ENCODE results near the gene SLC25A48. TPM values are rescaled to one million over a fixed set of nuclear protein-coding genes. Genes with fewer than 3 reads are reported as not detected.

The SLC25A48 gene, protein sequence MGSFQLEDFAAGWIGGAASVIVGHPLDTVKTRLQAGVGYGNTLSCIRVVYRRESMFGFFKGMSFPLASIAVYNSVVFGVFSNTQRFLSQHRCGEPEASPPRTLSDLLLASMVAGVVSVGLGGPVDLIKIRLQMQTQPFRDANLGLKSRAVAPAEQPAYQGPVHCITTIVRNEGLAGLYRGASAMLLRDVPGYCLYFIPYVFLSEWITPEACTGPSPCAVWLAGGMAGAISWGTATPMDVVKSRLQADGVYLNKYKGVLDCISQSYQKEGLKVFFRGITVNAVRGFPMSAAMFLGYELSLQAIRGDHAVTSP
- total RNA-seq = not detected

DNA sequence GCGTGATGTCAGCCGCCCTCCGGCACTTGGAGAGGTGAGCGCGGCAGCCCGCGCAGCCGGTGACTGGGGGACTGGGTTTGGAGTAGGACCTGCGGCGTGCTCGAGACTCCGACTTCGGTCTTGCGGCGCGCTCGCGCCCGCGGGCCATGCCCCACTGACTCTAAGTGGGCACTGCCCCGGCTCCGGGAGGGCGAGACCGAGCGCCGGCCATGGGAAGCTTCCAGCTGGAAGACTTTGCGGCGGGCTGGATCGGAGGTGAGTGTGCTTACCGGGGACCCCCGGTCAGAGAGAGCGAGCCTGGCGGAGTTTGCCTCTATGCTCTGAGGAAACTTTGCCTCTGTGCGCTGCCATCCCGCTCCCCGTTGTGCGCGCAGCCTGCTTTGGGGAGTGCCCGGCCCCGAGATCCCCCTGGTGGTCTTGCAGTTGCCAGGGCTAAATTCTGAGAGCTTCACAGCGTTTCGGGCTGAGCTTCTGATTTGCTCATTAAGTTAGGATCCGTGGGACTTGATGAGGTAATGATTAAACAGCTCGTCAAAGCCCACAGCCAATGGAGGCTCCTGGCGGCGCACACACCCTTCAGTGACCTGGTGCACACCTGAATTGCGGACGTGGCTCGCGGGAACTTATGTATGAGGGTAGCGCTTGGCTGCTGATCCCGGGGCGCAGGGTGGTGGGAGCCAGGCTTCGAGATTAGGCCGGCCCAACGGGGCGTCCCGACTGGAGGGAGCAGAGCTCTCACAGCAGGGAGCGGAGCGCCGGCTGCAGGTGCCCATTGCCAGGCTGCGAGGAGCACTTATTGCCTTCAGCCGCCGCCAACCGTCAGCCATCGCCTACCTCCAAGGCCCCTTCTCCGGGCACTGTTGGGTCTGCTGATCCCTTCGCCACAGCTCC, at the start of gene SLC25A48:
SLC25A48 (plus strand) TSS at position 25 of the 891 bp plus-strand sequence; CDS start at position 210, 185 bp downstream.
- intact Hi-C loops (cut with micrococcal nuclease) = loop anchor here (10.0 kb wide), 1 partner anchor 370 kb away; no protein-coding TSS in a partner anchor
- Mint-ChIP-seq H3K4me3 (no peak within 1 kb of the TSS), H3K36me3 (no peaks in the 10 kb centered on the region), H3K27me3 (peaks cover 44% of the 10 kb centered on the region), H3K4me1 (ENCODE audit: low read depth) (peaks cover 6% of the 10 kb centered on the region), H3K27ac (no peak within 1 kb of the TSS), H3K9me3 (peaks cover 7% of the 10 kb centered on the region)
- DNase-seq = peak; percentile 49
- ChIA-PET POLR2A (no interaction called here), CTCF (interaction anchor here (0.7 to 0.8 kb wide), 2 partner anchors 273 to 370 kb away, joined by 3 to 4 read pairs; no protein-coding TSS in a partner anchor)

DNA sequence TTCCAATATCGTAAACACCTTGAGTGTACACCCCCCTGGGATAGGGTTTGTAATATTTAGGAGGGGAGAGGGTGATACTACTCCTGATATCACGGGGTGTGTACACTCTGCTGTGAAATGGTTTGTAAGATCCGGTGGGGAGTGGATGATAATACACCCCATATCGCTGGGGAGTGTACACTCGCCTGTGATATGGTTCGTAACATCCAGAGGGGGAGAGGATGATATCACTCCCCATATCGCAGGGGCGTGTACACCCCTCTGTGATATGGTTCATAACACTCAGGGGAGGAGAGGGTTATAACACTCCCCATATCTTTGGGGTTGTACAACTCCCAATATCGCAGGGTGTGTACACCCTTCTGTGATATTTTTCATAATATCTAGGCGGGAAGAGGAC, 33.8 kb upstream of the SLC25A48 start:
- Mint-ChIP-seq H3K27ac (no peak overlapping the region), H3K9me3 (no peaks in the 10 kb centered on the region), H3K27me3 (peaks cover 3% of the 10 kb centered on the region), H3K4me3 (no peak overlapping the region), H3K4me1 (ENCODE audit: low read depth) (no peaks in the 10 kb centered on the region), H3K36me3 (no peaks in the 10 kb centered on the region)
- intact Hi-C loops (cut with micrococcal nuclease) = loop anchor here (5.0 kb wide), 1 partner anchor 43 kb away; no protein-coding TSS in a partner anchor
- POLR2A ChIA-PET = no interaction called here
- CTCF ChIA-PET = no interaction called here
- no peak for DNase-seq

DNA sequence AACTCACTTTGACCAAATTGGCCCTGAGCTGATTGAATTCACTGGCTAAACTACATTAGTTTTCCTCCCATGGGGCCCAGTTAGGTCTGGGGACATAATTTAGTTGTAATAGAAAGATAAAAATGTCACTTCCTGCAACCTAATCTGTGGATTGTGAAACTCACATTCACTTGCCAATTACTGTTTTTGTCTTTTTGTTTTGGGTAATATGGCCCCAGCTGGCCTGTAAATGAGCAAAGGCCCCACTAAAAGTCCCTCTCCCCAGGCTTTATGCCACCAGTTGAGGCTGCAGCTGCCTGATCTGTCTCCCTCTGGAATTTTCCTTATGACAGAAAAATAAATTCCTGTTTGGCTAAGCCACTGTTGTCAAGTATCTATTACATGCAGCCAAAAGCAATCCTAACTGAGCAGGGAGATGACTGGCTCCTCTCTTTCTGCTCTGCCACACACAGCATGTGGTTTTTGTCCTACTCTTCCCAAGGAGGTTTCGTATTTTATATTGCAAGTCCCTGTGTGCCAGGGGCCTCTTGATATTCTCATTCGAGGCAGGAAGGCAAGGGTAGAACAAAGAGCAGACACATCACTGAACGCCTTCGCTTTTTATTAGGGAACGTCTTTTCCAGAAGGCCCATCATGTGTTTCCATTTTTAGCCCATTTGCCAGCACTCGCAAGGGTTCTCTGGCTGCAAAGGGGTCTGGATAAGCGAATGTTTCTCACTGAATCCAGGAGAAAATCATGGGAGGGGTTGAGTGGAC, 24.1 kb upstream of the SLC25A48 start:
- Mint-ChIP-seq H3K4me3 (no peak overlapping the region), H3K4me1 (ENCODE audit: low read depth) (no peaks in the 10 kb centered on the region), H3K9me3 (no peaks in the 10 kb centered on the region), H3K36me3 (no peaks in the 10 kb centered on the region), H3K27ac (no peak overlapping the region), H3K27me3 (peaks cover 8% of the 10 kb centered on the region)
- intact Hi-C loops (cut with micrococcal nuclease) = no loop called here
- DNase-seq = no peak
- ChIA-PET POLR2A (no interaction called here), CTCF (no interaction called here)

DNA sequence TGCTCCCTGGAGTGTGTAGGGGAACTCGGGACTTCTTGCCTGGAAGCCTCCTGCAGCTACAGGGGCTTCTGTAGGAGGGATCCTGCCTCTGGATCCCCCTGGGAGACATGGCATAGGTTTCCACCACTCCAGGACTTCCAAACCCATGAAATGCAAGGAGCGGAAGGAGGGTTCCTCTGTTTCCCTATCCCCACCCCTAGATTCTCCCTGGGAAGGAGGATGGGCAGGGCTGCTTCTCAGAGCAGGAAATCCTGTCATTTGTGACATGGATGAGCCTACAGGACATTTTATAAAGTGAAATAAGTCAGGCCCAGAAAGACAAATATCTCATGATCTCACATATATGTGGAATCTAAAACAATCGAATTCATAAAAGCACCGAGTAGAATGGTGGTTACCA, 23.5 kb upstream of the SLC25A48 start:
- DNase-seq = no peak
- H3K27ac Mint-ChIP-seq = no peak overlapping the region
- POLR2A ChIA-PET = no interaction called here
- peaks cover 8% of the 10 kb centered on the region for H3K27me3 Mint-ChIP-seq
- intact Hi-C loops (cut with micrococcal nuclease) = no loop called here
- no peaks in the 10 kb centered on the region for H3K9me3 Mint-ChIP-seq
- H3K4me1 Mint-ChIP-seq (ENCODE audit: low read depth) = no peaks in the 10 kb centered on the region
- no peak overlapping the region for H3K4me3 Mint-ChIP-seq
- no peaks in the 10 kb centered on the region for H3K36me3 Mint-ChIP-seq
- CTCF ChIA-PET = no interaction called here

DNA sequence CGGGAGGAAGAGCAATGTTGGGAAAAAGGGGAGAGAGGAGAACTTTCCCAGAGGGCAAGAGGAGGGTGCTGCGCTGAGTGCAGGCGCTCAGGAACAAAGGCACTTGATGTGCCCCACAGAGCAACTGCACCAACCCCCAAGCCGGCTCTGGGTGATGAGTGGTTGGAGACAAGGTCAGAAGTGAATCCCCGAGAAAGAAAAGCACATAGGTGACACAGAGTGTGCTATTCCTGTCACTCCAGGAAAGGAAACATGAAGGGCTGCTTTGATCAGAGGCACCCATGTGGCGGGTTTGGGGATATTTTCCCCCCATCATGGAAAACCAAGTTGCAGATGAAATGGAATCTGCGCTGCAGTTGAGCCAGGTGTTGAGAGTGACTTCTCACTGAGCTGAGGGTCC, 20.7 kb upstream of the SLC25A48 start:
- intact Hi-C loops (cut with micrococcal nuclease) = no loop called here
- H3K27me3 Mint-ChIP-seq = peaks cover 11% of the 10 kb centered on the region
- H3K4me1 Mint-ChIP-seq (ENCODE audit: low read depth) = no peaks in the 10 kb centered on the region
- H3K4me3 Mint-ChIP-seq = no peak overlapping the region
- CTCF ChIA-PET = no interaction called here
- H3K36me3 Mint-ChIP-seq = no peaks in the 10 kb centered on the region
- H3K9me3 Mint-ChIP-seq = no peaks in the 10 kb centered on the region
- POLR2A ChIA-PET = no interaction called here
- H3K27ac Mint-ChIP-seq = no peak overlapping the region
- DNase-seq = no peak

DNA sequence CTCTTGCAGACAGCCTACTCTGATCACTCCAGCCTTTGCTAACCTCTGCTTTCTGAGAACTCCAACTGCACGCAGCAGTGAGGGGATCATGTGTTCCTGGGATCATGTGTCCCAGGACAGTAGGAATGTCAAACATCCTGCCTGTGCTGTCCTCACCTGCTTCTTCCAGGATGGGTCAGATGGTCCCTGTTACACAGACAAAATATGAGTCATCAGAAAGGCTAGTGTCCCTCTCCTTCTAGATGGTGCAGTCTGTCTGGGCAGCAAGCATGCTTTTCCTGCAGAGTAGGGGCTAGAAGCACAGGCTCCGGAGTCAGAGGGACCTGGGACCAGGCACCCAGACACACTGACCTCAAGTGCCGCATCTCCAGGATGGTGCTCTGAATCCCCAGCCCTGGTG, 20.1 kb upstream of the SLC25A48 start:
- H3K27ac Mint-ChIP-seq = no peak overlapping the region
- no peaks in the 10 kb centered on the region for H3K36me3 Mint-ChIP-seq
- intact Hi-C loops (cut with micrococcal nuclease) = no loop called here
- DNase-seq = no peak
- no peaks in the 10 kb centered on the region for H3K4me1 Mint-ChIP-seq (ENCODE audit: low read depth)
- H3K27me3 Mint-ChIP-seq = peaks cover 11% of the 10 kb centered on the region
- ChIA-PET POLR2A (no interaction called here), CTCF (no interaction called here)
- H3K4me3 Mint-ChIP-seq = no peak overlapping the region
- H3K9me3 Mint-ChIP-seq = no peaks in the 10 kb centered on the region

DNA sequence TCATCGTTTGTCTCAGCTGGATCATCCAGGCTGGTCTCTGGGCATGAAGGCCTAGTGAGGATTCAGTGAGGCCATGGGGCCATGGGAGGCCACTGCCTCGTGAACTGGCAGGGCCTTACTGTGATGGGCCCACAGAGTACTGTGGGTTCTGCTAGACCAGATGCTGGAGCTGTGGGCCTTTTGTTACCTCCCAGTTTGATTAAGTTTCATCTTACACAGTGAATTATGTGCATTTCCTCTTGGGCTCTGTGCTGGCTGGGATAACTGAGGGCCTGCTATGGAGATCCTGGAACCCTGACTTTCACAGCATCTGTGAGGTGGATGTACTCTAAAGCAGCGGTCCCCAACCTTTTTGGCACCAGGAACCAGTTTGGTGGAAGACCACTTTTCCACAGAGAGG, 19.7 kb upstream of the SLC25A48 start:
- DNase-seq = no peak
- ChIA-PET POLR2A (no interaction called here), CTCF (no interaction called here)
- Mint-ChIP-seq H3K9me3 (no peaks in the 10 kb centered on the region), H3K27ac (no peak overlapping the region), H3K4me3 (no peak overlapping the region), H3K4me1 (ENCODE audit: low read depth) (no peaks in the 10 kb centered on the region), H3K27me3 (peaks cover 7% of the 10 kb centered on the region), H3K36me3 (no peaks in the 10 kb centered on the region)
- intact Hi-C loops (cut with micrococcal nuclease) = no loop called here

DNA sequence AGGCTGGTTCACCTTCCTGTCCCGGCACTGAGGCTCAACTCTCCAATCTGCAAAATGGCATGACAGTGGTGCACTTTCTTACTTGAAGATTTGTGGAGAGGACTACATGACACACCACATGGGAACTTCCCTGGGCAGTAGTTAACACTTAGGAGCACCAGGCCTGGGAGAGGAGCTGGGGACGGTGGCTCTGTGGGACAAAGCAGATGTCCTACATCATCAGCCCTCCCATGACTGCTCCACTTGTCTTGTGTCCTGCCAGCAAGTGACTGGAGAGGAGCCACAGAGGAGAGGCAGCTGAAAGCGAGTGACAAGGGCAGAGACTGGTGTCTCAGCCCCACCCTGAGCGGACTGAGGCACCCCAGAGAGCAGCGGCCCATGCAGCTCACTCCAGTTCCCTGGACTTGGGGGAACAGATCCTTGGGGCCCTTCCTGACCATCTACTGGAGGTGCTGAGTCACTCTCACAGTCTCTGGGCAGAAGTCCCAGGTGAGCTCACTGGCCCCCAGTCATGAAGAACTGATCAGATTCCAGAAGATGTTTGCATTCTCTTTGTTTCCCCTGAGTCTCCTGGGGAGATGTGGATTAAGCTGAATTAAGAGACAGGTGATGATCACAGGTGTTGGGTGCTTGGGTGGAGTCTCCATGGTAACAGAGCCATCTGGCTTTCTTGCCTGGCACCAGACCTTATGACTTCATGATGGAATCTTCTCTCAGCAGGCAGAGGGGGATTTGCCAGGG, 13.2 kb upstream of the SLC25A48 start:
- no peaks in the 10 kb centered on the region for H3K9me3 Mint-ChIP-seq
- POLR2A ChIA-PET = no interaction called here
- no peaks in the 10 kb centered on the region for H3K36me3 Mint-ChIP-seq
- H3K27ac Mint-ChIP-seq = no peak overlapping the region
- DNase-seq = no peak
- H3K4me3 Mint-ChIP-seq = no peak overlapping the region
- intact Hi-C loops (cut with micrococcal nuclease) = no loop called here
- peaks cover 6% of the 10 kb centered on the region for H3K27me3 Mint-ChIP-seq
- CTCF ChIA-PET = interaction anchor here (1.6 kb wide), 1 partner anchor 9 kb away, joined by 7 read pairs; no protein-coding TSS in a partner anchor
- H3K4me1 Mint-ChIP-seq (ENCODE audit: low read depth) = no peaks in the 10 kb centered on the region

DNA sequence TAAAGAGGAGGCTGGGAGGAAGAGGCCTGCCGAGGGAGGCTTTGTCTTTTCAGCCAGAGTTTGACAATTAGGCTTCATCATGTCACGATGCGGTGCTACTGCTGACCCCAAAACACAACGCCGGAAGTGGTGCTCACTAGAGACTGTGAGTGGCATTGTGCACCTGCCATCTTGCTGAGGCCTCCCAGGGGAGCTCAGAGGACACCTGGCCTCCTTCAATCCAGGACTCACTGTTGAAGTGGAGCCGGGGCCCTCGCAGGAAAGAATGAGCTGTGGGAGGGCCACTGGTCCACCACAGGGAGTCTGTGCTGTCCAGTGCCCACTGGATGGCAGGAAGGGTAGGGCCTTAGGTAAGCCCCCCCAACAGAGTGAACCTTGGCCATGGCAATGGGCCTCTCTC, 12.7 kb upstream of the SLC25A48 start:
- H3K4me3 Mint-ChIP-seq = no peak overlapping the region
- intact Hi-C loops (cut with micrococcal nuclease) = no loop called here
- no peaks in the 10 kb centered on the region for H3K4me1 Mint-ChIP-seq (ENCODE audit: low read depth)
- peaks cover 6% of the 10 kb centered on the region for H3K27me3 Mint-ChIP-seq
- H3K36me3 Mint-ChIP-seq = no peaks in the 10 kb centered on the region
- ChIA-PET POLR2A (no interaction called here), CTCF (interaction anchor here (1.6 kb wide), 1 partner anchor 8 kb away, joined by 7 read pairs; no protein-coding TSS in a partner anchor)
- no peak for DNase-seq
- no peaks in the 10 kb centered on the region for H3K9me3 Mint-ChIP-seq
- H3K27ac Mint-ChIP-seq = no peak overlapping the region

DNA sequence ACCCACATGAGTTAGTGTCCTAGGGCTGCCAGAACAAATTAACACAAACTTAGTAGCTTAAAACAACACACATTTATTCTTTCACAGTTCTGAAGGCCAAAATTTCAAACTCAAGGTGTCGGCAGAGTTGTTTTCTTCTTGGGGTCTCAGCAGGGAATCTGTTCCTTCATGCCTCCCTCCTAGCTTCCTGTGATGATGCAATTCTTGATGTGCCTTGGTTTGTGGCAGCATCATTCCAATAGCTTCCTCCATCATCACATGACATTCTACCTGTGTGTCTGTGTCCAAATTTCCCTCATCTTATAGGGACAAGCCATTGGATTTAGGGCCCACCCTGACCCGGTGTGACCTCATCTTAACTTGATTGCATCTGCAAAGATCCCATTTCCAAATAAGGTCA, 12.2 kb upstream of the SLC25A48 start:
- intact Hi-C loops (cut with micrococcal nuclease) = no loop called here
- Mint-ChIP-seq H3K4me3 (no peak overlapping the region), H3K27me3 (peaks cover 6% of the 10 kb centered on the region), H3K36me3 (no peaks in the 10 kb centered on the region), H3K27ac (no peak overlapping the region), H3K4me1 (ENCODE audit: low read depth) (no peaks in the 10 kb centered on the region), H3K9me3 (no peaks in the 10 kb centered on the region)
- DNase-seq = no peak
- ChIA-PET CTCF (no interaction called here), POLR2A (no interaction called here)

DNA sequence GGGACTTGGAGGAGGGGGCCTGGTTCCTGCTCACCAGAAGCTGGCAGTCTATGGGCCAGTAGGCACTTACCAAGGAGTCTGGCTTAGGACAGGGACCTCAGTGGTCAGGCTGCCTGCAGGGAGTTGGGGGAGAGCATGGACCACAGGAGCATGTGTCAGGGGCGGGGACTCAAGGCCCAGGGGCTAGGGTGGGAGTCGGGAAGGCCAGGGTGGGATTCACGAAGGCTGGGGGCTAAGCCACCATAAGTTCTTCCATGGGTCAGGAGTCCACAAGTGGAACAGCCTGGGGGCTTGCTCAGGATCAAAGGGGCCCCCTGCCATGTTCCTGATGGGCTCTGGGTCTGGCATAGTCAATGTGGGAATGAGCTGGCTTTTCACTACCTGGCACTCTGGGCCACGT, 11.5 kb upstream of the SLC25A48 start:
- Mint-ChIP-seq H3K4me1 (ENCODE audit: low read depth) (no peaks in the 10 kb centered on the region), H3K36me3 (no peaks in the 10 kb centered on the region), H3K27ac (no peak overlapping the region), H3K9me3 (no peaks in the 10 kb centered on the region), H3K4me3 (no peak overlapping the region), H3K27me3 (peaks cover 6% of the 10 kb centered on the region)
- ChIA-PET POLR2A (no interaction called here), CTCF (interaction anchor here (0.6 kb wide), 1 partner anchor 255 kb away, joined by 3 read pairs; no protein-coding TSS in a partner anchor)
- no peak for DNase-seq
- intact Hi-C loops (cut with micrococcal nuclease) = no loop called here

DNA sequence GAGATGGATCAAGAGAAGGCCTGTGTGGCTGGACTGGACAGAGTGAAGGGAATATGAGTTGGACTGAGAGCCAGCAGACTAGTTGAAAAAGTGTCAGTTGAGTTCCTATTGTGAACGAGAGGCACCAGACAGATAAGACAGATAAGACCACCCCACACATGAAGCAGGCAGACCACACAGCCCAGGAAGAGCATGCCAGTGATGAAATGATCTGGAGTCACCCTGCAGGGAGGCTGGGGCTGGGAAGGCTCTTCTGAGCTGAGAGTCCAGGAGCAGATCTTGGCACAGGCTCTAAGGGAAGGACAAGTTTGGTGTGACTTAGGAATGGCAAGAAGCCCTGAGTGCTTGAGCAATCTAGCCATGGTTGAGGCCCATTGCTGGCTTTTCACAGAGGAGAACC, 10.6 kb upstream of the SLC25A48 start:
- H3K4me3 Mint-ChIP-seq = no peak overlapping the region
- no peaks in the 10 kb centered on the region for H3K4me1 Mint-ChIP-seq (ENCODE audit: low read depth)
- H3K27me3 Mint-ChIP-seq = no peaks in the 10 kb centered on the region
- no peak overlapping the region for H3K27ac Mint-ChIP-seq
- H3K9me3 Mint-ChIP-seq = no peaks in the 10 kb centered on the region
- no peak for DNase-seq
- CTCF ChIA-PET = no interaction called here
- intact Hi-C loops (cut with micrococcal nuclease) = no loop called here
- POLR2A ChIA-PET = no interaction called here
- no peaks in the 10 kb centered on the region for H3K36me3 Mint-ChIP-seq

Measured in activated CD4-positive, alpha-beta memory T cell treated with anti-CD3 and anti-CD28 coated beads for 36 hours (primary cell).